Mesothelial cell of epicardium (in vitro differentiated cells): ENCODE results near the gene MFN2. TPM values are rescaled to one million over a fixed set of nuclear protein-coding genes. Genes with fewer than 3 reads are reported as not detected.

Experiments
- DNase-seq, 2 experiments: peaks; one replicate each; pipeline ENCODE4 v3.0.0; 2021; ENCODE audit warnings: low spot score in 2 of 2; ENCODE audit not compliant: unreplicated experiment in 2 of 2
- H3K27ac Mint-ChIP-seq: 2 replicates; pipeline ENCODE4 v1.8.0; 2021; ENCODE audit warnings: mixed read lengths
- H3K27me3 Mint-ChIP-seq: 2 replicates; pipeline ENCODE4 v1.8.0; 2021; ENCODE audit warnings: low read depth, mixed read lengths
- H3K36me3 Mint-ChIP-seq: 2 replicates; pipeline ENCODE4 v1.8.0; 2021; ENCODE audit warnings: mixed read lengths
- H3K4me1 Mint-ChIP-seq: 2 replicates; pipeline ENCODE4 v1.8.0; 2021; ENCODE audit warnings: mixed read lengths
- H3K4me3 Mint-ChIP-seq: 2 replicates; pipeline ENCODE4 v1.8.0; 2021; ENCODE audit warnings: mild to moderate bottlenecking, moderate library complexity, mixed read lengths
- H3K9me3 Mint-ChIP-seq: 2 replicates; pipeline ENCODE4 v1.8.0; 2021; ENCODE audit warnings: mixed read lengths
- total RNA-seq: library from RNA; stranded (reverse); gene quantifications from 3 replicates; pipeline ENCODE4 v1.2.1, GENCODE V29; 2021
- TF ChIP-seq, protein P1 (sequence below): fragments of 200-600 bp; sonication (generic); IDR thresholded peaks from one replicate; pipeline ENCODE4 v1.5.0; 2021; ENCODE audit warnings: antibody characterized with exemption; ENCODE audit not compliant: unreplicated experiment

The MFN2 gene
- total RNA-seq, 1 donor from 2014 or later, result 53.7 TPM

DNA sequence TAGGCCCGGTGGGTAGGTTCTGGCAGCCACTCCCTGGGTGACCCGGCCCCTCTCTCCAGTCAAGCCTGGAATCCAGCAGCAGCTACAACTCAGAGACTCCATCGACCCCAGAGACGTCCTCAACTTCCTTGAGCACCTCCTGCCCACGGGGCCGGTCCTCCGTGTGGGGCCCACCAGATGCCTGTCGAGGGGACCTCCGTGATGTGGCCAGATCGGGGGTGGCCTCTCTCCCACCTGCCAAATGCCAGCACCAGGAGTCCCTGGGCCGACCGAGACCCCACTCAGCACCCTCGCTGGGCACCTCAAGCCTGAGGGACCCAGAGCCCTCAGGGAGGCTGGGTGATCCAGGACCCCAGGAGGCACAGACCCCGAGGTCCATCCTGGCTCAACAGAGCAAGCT is 41.8 kb downstream of the MFN2 start:
- DNase-seq, result no peak
- Mint-ChIP-seq H3K27ac (no peak overlapping the region), H3K36me3 (peaks cover 20% of the 10 kb centered on the region), H3K27me3 (no peaks in the 10 kb centered on the region), H3K4me1 (peaks cover 4% of the 10 kb centered on the region), H3K9me3 (no peaks in the 10 kb centered on the region), H3K4me3 (no peak overlapping the region)
- TF ChIP-seq, protein P1, sequence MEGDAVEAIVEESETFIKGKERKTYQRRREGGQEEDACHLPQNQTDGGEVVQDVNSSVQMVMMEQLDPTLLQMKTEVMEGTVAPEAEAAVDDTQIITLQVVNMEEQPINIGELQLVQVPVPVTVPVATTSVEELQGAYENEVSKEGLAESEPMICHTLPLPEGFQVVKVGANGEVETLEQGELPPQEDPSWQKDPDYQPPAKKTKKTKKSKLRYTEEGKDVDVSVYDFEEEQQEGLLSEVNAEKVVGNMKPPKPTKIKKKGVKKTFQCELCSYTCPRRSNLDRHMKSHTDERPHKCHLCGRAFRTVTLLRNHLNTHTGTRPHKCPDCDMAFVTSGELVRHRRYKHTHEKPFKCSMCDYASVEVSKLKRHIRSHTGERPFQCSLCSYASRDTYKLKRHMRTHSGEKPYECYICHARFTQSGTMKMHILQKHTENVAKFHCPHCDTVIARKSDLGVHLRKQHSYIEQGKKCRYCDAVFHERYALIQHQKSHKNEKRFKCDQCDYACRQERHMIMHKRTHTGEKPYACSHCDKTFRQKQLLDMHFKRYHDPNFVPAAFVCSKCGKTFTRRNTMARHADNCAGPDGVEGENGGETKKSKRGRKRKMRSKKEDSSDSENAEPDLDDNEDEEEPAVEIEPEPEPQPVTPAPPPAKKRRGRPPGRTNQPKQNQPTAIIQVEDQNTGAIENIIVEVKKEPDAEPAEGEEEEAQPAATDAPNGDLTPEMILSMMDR, result no peak

GRCh38 chr1:12026586-12026985 is 46.3 kb downstream of the MFN2 start:
- no peaks in the 10 kb centered on the region for H3K9me3 Mint-ChIP-seq
- no peak overlapping the region for H3K4me3 Mint-ChIP-seq
- H3K27me3 Mint-ChIP-seq, result no peaks in the 10 kb centered on the region
- TF ChIP-seq, protein P1, result no peak
- DNase-seq, result no peak
- H3K27ac Mint-ChIP-seq, result no peak overlapping the region
- H3K4me1 Mint-ChIP-seq, result no peaks in the 10 kb centered on the region
- H3K36me3 Mint-ChIP-seq, result peaks cover 35% of the 10 kb centered on the region

- Mint-ChIP-seq H3K4me1 (no peaks in the 10 kb centered on the region), H3K27me3 (no peaks in the 10 kb centered on the region), H3K36me3 (peaks cover 35% of the 10 kb centered on the region), H3K27ac (no peak overlapping the region), H3K4me3 (no peak overlapping the region), H3K9me3 (no peaks in the 10 kb centered on the region)
- TF ChIP-seq, protein P1, result no peak
- DNase-seq, result no peak
Measured at GRCh38 chr1:12028248-12028647, 48.0 kb downstream of the MFN2 start.

DNA sequence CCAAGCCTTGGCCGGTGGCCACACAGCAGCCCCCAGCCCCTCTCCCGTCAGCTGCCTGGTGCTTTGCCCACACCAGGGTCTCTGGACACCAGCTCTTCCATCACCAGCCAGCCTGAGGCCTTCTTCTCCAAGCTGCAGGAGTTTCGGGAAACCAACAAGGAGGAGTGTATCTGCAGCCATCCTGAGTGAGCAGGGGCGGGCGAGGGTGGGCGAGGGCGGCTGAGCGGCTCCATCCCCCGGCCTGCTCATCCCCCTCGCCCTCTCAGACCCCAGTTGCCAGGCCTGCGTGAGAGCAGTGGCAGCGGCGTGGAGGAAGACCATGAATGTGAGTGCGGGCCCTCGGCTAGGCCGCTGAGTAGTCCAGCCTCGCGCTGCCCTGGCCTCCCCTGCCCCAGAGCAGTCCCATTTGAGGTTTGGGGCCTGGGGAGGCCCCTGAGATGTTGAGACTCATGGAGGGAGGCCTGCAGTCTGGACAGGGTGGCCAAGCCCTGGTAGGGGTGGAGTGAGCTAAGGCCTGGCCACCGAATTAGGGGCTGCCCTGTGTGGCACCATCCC is 48.8 kb downstream of the MFN2 start:
- Mint-ChIP-seq H3K9me3 (no peaks in the 10 kb centered on the region), H3K27me3 (no peaks in the 10 kb centered on the region), H3K27ac (no peak overlapping the region), H3K4me3 (no peak overlapping the region), H3K36me3 (peaks cover 32% of the 10 kb centered on the region), H3K4me1 (no peaks in the 10 kb centered on the region)
- no peak for DNase-seq
- TF ChIP-seq, protein P1, result no peak

DNA sequence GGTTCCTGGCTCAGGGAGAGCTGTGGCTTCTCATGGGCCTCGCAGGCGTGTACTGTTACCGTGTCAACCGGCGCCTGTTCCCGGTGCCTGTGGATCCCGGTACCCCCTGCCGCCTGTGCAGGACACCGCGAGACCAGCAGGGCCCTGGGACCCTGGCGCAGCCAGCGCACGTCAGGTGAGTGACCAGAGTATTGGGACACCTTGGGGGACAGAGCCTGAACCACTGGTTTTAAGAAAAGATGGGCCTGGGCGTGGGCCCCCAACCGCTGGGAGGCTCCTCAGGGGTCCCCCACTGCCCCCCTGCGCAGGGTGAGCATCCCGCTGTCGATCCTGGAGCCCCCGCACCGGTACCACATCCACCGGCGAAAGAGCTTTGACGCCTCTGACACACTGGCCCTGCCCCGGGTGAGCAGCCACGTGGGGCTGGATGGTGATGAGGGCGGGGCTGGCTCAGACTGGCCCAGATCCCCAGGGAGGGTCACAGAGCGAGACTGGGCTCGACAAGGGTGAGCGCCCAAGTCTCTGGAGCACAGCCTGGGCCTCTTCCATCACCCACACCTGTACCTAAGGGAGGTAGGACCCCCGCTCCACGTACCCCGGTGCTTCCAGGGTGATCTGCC is 49.6 kb downstream of the MFN2 start:
- no peaks in the 10 kb centered on the region for H3K9me3 Mint-ChIP-seq
- no peaks in the 10 kb centered on the region for H3K27me3 Mint-ChIP-seq
- H3K36me3 Mint-ChIP-seq, result peaks cover 26% of the 10 kb centered on the region
- H3K4me3 Mint-ChIP-seq, result no peak overlapping the region
- H3K27ac Mint-ChIP-seq, result no peak overlapping the region
- no peaks in the 10 kb centered on the region for H3K4me1 Mint-ChIP-seq
- no peak for DNase-seq
- TF ChIP-seq, protein P1, result no peak
